ENCODE results near the gene COQ6.

- TF ChIP-seq FOSL1 (IDR thresholded peaks at IDR 0.05; ENCODE audit: insufficient read depth, low read depth, low read length) (no peak), SIN3A (conservative IDR thresholded peaks at IDR 0.05 in 1 of 2, IDR thresholded peaks at IDR 0.05 in 1 of 2; ENCODE audit: low read depth in 1 of 2, low read length in 2 of 2) (no peak), RAD21 (IDR thresholded peaks at IDR 0.05 in 1 of 2, conservative IDR thresholded peaks at IDR 0.05 in 1 of 2; ENCODE audit: low read depth in 2 of 2, low read length in 2 of 2) (no peak), CBX5 (IDR thresholded peaks at IDR 0.05; ENCODE audit: low read depth, low read length) (no peak), HDAC6 (IDR thresholded peaks at IDR 0.05; ENCODE audit: low read depth, low read length) (no peak), CEBPB (IDR thresholded peaks at IDR 0.05; ENCODE audit: low read depth, low read length) (no peak), NANOG (IDR thresholded peaks at IDR 0.05; ENCODE audit: insufficient read depth, low read depth, low read length, poor library complexity, severe bottlenecking) (no peak)
- TF ChIP-seq, protein P1, sequence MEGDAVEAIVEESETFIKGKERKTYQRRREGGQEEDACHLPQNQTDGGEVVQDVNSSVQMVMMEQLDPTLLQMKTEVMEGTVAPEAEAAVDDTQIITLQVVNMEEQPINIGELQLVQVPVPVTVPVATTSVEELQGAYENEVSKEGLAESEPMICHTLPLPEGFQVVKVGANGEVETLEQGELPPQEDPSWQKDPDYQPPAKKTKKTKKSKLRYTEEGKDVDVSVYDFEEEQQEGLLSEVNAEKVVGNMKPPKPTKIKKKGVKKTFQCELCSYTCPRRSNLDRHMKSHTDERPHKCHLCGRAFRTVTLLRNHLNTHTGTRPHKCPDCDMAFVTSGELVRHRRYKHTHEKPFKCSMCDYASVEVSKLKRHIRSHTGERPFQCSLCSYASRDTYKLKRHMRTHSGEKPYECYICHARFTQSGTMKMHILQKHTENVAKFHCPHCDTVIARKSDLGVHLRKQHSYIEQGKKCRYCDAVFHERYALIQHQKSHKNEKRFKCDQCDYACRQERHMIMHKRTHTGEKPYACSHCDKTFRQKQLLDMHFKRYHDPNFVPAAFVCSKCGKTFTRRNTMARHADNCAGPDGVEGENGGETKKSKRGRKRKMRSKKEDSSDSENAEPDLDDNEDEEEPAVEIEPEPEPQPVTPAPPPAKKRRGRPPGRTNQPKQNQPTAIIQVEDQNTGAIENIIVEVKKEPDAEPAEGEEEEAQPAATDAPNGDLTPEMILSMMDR (IDR thresholded peaks at IDR 0.05; ENCODE audit: control extremely low read depth in 1 of 3, insufficient read depth in 1 of 3, low read depth in 1 of 3, low read length in 3 of 3), result no peak
Observed at GRCh38 chr14:73988065-73988464, 38.0 kb downstream of the COQ6 start.
